Lower lobe of right lung (tissue), 2 donors: ENCODE data around the gene ITPRID2. TPM values are rescaled to one million over a fixed set of nuclear protein-coding genes. Genes with fewer than 3 reads are reported as not detected.

Experiments used
- ATAC-seq, 2 donors: fragments of 200-7000 bp; cut with Tn5 transposase; one replicate each; pipeline ENCODE4 v1.9.1; 2020 to 2022; ENCODE audit warnings: mild to moderate bottlenecking in 2 of 2, moderate library complexity in 2 of 2
- DNase-seq: peaks from one replicate; pipeline ENCODE4 v3.0.0-alpha.2; 2020
- H3K27ac ChIP-seq: fragments of 200-600 bp; one replicate; pipeline ENCODE4 v1.8.0; 2022
- H3K27me3 ChIP-seq: fragments of 200-600 bp; one replicate; pipeline ENCODE4 v1.8.0; 2022; ENCODE audit warnings: low read depth
- H3K36me3 ChIP-seq: fragments of 200-600 bp; one replicate; pipeline ENCODE4 v1.8.0; 2022; ENCODE audit warnings: mild to moderate bottlenecking
- H3K4me1 ChIP-seq: fragments of 200-600 bp; one replicate; pipeline ENCODE4 v1.8.0; 2022
- H3K4me3 ChIP-seq: fragments of 200-600 bp; one replicate; pipeline ENCODE4 v1.8.0; 2022; ENCODE audit warnings: mild to moderate bottlenecking
- H3K9me3 ChIP-seq: fragments of 200-600 bp; one replicate; pipeline ENCODE4 v1.8.0; 2022
- intact Hi-C: fragments of 100-400 bp; cut with DNase I; formaldehyde crosslinking; loops from one replicate; pipeline ENCODE4 v1.11.0; 2022
- total RNA-seq: library from RNA; stranded (reverse); fragmentation: NEBNext Ultra II Directional; extraction: Animal tissue kit (Norgen Biotek cat#: 25700); gene quantifications from one replicate; pipeline ENCODE4 v1.2.1, GENCODE V29; 2021
- TF ChIP-seq, protein P1 (sequence below): fragments of 200-600 bp; IDR thresholded peaks from one replicate; pipeline ENCODE4 v1.8.0; 2022; ENCODE audit warnings: antibody characterized with exemption, mild to moderate bottlenecking
- donor health status: DM: no; HTN: yes; CAD: no; lungs with severe emphysema.

Gene ITPRID2
- total RNA-seq, 1 donor from 2014 or later, result 190 TPM

- DNase-seq, result no peak
- H3K36me3 ChIP-seq, result peaks cover 94% of the 10 kb centered on the region
- no peaks in the 10 kb centered on the region for H3K9me3 ChIP-seq
- no peak overlapping the region for H3K4me3 ChIP-seq
- no peak overlapping the region for H3K27ac ChIP-seq
- peaks cover 15% of the 10 kb centered on the region for H3K4me1 ChIP-seq
- TF ChIP-seq, protein P1, sequence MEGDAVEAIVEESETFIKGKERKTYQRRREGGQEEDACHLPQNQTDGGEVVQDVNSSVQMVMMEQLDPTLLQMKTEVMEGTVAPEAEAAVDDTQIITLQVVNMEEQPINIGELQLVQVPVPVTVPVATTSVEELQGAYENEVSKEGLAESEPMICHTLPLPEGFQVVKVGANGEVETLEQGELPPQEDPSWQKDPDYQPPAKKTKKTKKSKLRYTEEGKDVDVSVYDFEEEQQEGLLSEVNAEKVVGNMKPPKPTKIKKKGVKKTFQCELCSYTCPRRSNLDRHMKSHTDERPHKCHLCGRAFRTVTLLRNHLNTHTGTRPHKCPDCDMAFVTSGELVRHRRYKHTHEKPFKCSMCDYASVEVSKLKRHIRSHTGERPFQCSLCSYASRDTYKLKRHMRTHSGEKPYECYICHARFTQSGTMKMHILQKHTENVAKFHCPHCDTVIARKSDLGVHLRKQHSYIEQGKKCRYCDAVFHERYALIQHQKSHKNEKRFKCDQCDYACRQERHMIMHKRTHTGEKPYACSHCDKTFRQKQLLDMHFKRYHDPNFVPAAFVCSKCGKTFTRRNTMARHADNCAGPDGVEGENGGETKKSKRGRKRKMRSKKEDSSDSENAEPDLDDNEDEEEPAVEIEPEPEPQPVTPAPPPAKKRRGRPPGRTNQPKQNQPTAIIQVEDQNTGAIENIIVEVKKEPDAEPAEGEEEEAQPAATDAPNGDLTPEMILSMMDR, result no peak
- intact Hi-C loops, result no loop called here
- no peak for ATAC-seq
- no peaks in the 10 kb centered on the region for H3K27me3 ChIP-seq
Measured at GRCh38 chr2:181915102-181915501, 23.6 kb downstream of the ITPRID2 start.

GRCh38 chr2:181916726-181917718 lies 25.5 kb downstream of the ITPRID2 start:
- TF ChIP-seq, protein P1, result no peak
- Histone ChIP-seq H3K4me1 (peaks cover 2% of the 10 kb centered on the region), H3K36me3 (peaks cover 100% of the 10 kb centered on the region), H3K27ac (no peak overlapping the region), H3K4me3 (no peak overlapping the region), H3K9me3 (no peaks in the 10 kb centered on the region), H3K27me3 (no peaks in the 10 kb centered on the region)
- ATAC-seq (no peak), DNase-seq (no peak)
- intact Hi-C loops, result no loop called here

DNA sequence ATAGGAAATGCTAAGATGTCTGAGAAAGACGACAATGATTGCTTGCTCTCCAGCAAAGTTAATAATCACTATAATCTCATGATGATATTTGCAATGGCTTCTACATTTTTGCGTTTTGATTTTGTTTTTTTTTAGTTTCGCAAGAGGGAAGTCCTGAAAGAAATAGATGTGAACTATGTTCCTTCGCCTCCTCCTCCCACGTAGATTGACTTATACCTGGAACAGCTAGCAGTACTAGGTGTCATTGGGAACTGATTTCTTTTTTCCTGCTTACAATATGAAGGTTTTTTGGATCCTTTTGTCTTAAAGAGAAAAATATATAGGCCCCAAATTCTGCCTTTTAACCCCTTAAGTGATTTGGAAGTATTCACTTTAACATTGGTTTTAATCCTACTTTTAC lies 26.7 kb downstream of the ITPRID2 start:
- Histone ChIP-seq H3K4me3 (no peak overlapping the region), H3K27me3 (no peaks in the 10 kb centered on the region), H3K9me3 (no peaks in the 10 kb centered on the region), H3K36me3 (peaks cover 100% of the 10 kb centered on the region), H3K4me1 (peaks cover 6% of the 10 kb centered on the region), H3K27ac (no peak overlapping the region)
- DNase-seq (no peak), ATAC-seq (no peak)
- intact Hi-C loops, result no loop called here
- TF ChIP-seq, protein P1, result no peak

GRCh38 chr2:181923121-181923520 lies 31.6 kb downstream of the ITPRID2 start:
- TF ChIP-seq, protein P1, result no peak
- ATAC-seq (no peak), DNase-seq (no peak)
- Histone ChIP-seq H3K4me3 (no peak overlapping the region), H3K4me1 (peaks cover 15% of the 10 kb centered on the region), H3K9me3 (no peaks in the 10 kb centered on the region), H3K27ac (no peak overlapping the region), H3K36me3 (peaks cover 87% of the 10 kb centered on the region), H3K27me3 (no peaks in the 10 kb centered on the region)
- intact Hi-C loops, result no loop called here

DNA sequence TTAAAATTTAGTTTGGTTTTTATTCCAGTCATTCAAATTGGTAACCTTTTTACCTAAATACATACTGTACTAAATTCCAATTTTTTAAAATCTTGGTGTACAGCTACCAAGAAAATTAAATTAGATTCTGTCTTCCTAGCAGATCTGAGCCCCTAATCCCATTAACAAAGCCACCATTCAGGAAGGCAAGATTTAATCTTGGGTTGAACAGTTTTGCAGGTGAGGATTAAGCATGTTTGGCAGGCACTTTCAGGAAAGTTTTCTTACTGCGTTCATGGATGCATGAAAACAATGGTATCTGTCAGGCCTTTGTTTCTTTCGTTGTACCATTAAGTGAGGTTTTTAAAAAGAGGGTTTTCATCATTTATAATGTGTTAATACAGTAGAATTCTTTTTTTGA lies 32.8 kb downstream of the ITPRID2 start:
- TF ChIP-seq, protein P1, result no peak
- no peak for DNase-seq
- Histone ChIP-seq H3K4me1 (peaks cover 15% of the 10 kb centered on the region), H3K4me3 (no peak overlapping the region), H3K27ac (no peak overlapping the region), H3K27me3 (no peaks in the 10 kb centered on the region), H3K9me3 (no peaks in the 10 kb centered on the region), H3K36me3 (peaks cover 86% of the 10 kb centered on the region)
- ATAC-seq, result no peak
- intact Hi-C loops, result no loop called here
